Measurements from ENCODE around the gene WFDC1.

The WFDC1 gene

GRCh38 chr16:84253173-84253572 is 41.5 kb upstream of the WFDC1 start:
- DNase-seq (ENCODE audit: low read depth, low spot score), result no peak
- H3K4me3 ChIP-seq (ENCODE audit: low read depth, low read length), result no peak overlapping the region
- ChIA-PET CTCF (interaction anchor here (1.4 kb wide), 1 partner anchor 24 kb away, joined by 3 read pairs; no protein-coding TSS in a partner anchor), POLR2A (no interaction called here)
- TF ChIP-seq, protein P1, sequence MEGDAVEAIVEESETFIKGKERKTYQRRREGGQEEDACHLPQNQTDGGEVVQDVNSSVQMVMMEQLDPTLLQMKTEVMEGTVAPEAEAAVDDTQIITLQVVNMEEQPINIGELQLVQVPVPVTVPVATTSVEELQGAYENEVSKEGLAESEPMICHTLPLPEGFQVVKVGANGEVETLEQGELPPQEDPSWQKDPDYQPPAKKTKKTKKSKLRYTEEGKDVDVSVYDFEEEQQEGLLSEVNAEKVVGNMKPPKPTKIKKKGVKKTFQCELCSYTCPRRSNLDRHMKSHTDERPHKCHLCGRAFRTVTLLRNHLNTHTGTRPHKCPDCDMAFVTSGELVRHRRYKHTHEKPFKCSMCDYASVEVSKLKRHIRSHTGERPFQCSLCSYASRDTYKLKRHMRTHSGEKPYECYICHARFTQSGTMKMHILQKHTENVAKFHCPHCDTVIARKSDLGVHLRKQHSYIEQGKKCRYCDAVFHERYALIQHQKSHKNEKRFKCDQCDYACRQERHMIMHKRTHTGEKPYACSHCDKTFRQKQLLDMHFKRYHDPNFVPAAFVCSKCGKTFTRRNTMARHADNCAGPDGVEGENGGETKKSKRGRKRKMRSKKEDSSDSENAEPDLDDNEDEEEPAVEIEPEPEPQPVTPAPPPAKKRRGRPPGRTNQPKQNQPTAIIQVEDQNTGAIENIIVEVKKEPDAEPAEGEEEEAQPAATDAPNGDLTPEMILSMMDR (IDR thresholded peaks at IDR 0.05; ENCODE audit: insufficient read depth, low read length, missing control alignments), result no peak

- CTCF ChIA-PET, result interaction anchor here (1.4 kb wide), 1 partner anchor 23 kb away, joined by 3 read pairs; no protein-coding TSS in a partner anchor
- POLR2A ChIA-PET, result no interaction called here
- no peak for DNase-seq (ENCODE audit: low read depth, low spot score)
- TF ChIP-seq, protein P1 (IDR thresholded peaks at IDR 0.05; ENCODE audit: insufficient read depth, low read length, missing control alignments), result no peak
- no peak overlapping the region for H3K4me3 ChIP-seq (ENCODE audit: low read depth, low read length)
Observed at GRCh38 chr16:84254062-84254461, 40.6 kb upstream of the WFDC1 start.

DNA sequence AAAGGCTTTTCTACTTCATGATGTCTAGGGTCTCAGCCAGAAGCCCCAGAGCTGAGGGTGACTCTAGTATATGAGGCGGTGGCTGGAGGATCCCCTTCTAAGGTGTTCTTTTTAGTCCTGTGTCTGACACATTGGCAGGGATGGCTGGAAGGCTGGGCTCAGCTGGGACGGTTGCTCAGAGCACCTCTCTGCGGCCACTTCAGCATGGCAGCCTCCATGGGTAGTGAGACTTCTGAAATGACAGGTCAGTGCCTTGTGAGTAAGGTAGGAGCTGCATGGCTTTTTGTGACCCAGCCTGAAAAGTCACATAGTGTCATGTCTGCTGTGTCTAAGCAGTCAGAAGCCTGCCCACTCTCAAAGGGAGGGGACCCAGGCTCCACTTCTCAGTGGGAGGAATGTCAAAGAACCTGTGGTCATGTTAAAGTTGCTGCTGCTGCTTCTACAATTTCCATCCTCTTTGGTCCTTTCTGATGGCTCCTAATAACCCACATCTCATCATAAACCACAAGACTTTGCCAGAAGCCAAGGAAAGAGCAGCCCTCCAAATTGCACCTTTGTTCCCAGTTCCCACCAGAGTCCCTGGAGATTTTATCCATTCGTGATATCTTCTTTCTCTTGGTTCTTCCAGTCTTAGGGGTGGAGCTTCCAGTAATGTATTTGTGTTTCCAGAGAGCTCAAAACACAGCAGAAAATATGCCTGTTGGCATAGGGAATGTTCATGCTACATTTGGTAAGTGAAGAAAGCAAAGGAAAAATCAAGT is 39.4 kb upstream of the WFDC1 start:
- TF ChIP-seq, protein P1 (IDR thresholded peaks at IDR 0.05; ENCODE audit: insufficient read depth, low read length, missing control alignments), result no peak
- POLR2A ChIA-PET, result no interaction called here
- CTCF ChIA-PET, result interaction anchor here (1.3 kb wide), 1 partner anchor 48 kb away, joined by 3 read pairs; no protein-coding TSS in a partner anchor
- H3K4me3 ChIP-seq (ENCODE audit: low read depth, low read length), result no peak overlapping the region
- DNase-seq (ENCODE audit: low read depth, low spot score), result no peak

- TF ChIP-seq, protein P1 (IDR thresholded peaks at IDR 0.05; ENCODE audit: insufficient read depth, low read length, missing control alignments), result no peak
- ChIA-PET POLR2A (no interaction called here), CTCF (interaction anchor here (1.1 to 1.2 kb wide), 2 partner anchors 19 kb away, joined by 3 to 5 read pairs; no protein-coding TSS in a partner anchor)
- no peak for DNase-seq (ENCODE audit: low read depth, low spot score)
- H3K4me3 ChIP-seq (ENCODE audit: low read depth, low read length), result no peak overlapping the region
Observed at GRCh38 chr16:84258266-84258665, 36.4 kb upstream of the WFDC1 start.

DNA sequence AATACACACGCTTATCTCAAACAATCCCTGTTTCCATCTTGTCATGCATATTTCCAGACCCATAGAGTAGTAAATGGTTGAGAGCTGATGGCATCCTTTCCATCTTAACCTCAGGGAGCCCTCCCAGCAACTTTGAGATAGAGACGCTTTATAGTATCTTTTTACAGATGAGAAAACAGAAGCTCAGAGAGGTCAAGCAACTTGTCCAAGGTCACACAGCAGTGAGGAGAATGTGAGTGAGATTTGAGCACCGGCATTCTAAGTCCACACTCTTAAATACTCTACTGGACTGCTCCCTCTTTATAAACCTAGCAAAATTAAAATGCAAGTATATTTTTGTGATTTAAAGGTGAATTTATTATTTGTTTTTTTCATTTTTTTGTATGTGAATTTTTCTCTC is 35.0 kb upstream of the WFDC1 start:
- H3K4me3 ChIP-seq (ENCODE audit: low read depth, low read length), result no peak overlapping the region
- POLR2A ChIA-PET, result no interaction called here
- TF ChIP-seq, protein P1 (IDR thresholded peaks at IDR 0.05; ENCODE audit: insufficient read depth, low read length, missing control alignments), result no peak
- no peak for DNase-seq (ENCODE audit: low read depth, low spot score)
- CTCF ChIA-PET, result interaction anchor here (1.1 kb wide), 1 partner anchor 17 kb away, joined by 3 read pairs; no protein-coding TSS in a partner anchor

DNA sequence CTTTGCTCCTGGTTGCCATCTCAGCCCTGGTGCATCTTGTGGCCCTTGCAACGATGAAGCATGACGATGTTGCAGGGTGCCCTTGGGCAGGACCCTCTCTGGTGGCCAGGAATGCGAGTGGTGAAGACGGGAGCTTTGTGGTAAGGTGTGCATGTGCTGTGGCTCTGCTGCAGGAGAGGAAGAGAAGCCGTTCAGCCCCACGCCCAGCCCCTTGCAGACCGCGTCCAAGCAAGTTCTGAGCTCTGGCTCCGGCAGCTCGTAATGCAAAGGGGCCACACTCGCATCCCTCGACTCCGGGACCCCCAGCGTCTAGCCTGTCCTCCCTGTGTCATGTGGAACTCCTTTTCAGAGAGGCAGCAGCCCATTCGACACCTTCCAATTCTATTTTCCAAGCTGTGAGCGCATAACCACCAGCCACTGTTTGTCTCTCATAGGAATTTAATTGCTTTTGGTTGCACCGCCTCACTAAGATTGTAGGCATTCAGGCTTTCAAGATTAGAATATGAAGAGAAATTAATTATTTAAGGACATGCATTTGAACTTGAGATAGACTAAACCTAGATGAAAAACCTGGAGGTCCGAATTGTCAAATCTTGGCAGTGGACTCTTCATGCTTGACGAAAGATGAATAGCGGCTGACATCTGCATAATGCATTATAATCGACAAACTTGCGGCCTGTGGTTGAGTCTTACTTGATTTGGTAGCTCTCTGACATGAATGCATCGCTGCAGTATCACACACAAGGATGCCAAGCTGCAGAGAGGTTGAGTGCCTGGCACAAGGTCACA is 33.7 kb upstream of the WFDC1 start:
- TF ChIP-seq, protein P1 (IDR thresholded peaks at IDR 0.05; ENCODE audit: insufficient read depth, low read length, missing control alignments), result no peak
- no peak for DNase-seq (ENCODE audit: low read depth, low spot score)
- ChIA-PET CTCF (interaction anchor here (1.1 to 1.3 kb wide), 2 partner anchors 11 to 16 kb away, joined by 3 read pairs; no protein-coding TSS in a partner anchor), POLR2A (no interaction called here)
- no peak overlapping the region for H3K4me3 ChIP-seq (ENCODE audit: low read depth, low read length)
